Calu3 (cell line): ENCODE data around the gene ARID1B. TPM values are rescaled to one million over a fixed set of nuclear protein-coding genes. Genes with fewer than 3 reads are reported as not detected.

Source experiments
- BruUV-seq: library from RNA; stranded (reverse); fragments of 400-500 nt; replicated peaks from 2 replicates; lab custom pipeline; 2021; lab: Mats Ljungman, UMichigan
- CTCF ChIA-PET: fragments of 300-600 bp; sonication (Branson Sonifier 250); formaldehyde crosslinking; loops from one replicate; lab custom pipeline; 2022; ENCODE audit warnings: antibody characterized with exemption; lab: Charles Lee
- DNase-seq: peaks from one replicate; pipeline ENCODE4 v3.0.0; 2022
- H3K27ac Mint-ChIP-seq: one replicate; pipeline ENCODE4 v1.8.0; 2022; ENCODE audit warnings: mixed read lengths; ENCODE audit not compliant: unreplicated experiment
- H3K27me3 Mint-ChIP-seq: one replicate; pipeline ENCODE4 v1.8.0; 2022; ENCODE audit warnings: mixed read lengths; ENCODE audit not compliant: unreplicated experiment
- H3K36me3 Mint-ChIP-seq: one replicate; pipeline ENCODE4 v1.8.0; 2022; ENCODE audit warnings: mild to moderate bottlenecking, moderate library complexity, mixed read lengths; ENCODE audit not compliant: insufficient read depth, unreplicated experiment
- H3K4me1 Mint-ChIP-seq: one replicate; pipeline ENCODE4 v1.8.0; 2022; ENCODE audit warnings: mild to moderate bottlenecking, low read depth, mixed read lengths; ENCODE audit not compliant: unreplicated experiment
- H3K4me3 Mint-ChIP-seq: one replicate; pipeline ENCODE4 v1.8.0; 2022; ENCODE audit warnings: mild to moderate bottlenecking, low read depth, moderate library complexity, mixed read lengths; ENCODE audit not compliant: unreplicated experiment
- H3K9me3 Mint-ChIP-seq: one replicate; pipeline ENCODE4 v1.8.0; 2022; ENCODE audit warnings: low read depth, mixed read lengths; ENCODE audit not compliant: unreplicated experiment
- intact Hi-C: fragments of 100-400 bp; cut with micrococcal nuclease; formaldehyde crosslinking; loops from one replicate; pipeline ENCODE4 v1.10.0; 2022; ENCODE audit not compliant: unreplicated experiment
- total RNA-seq: library from RNA; stranded (reverse); gene quantifications from 2 replicates; pipeline ENCODE4 v1.2.3, GENCODE V29; 2022
- TF ChIP-seq, protein P1 (sequence below): fragments of 200-600 bp; IDR thresholded peaks from one replicate; pipeline ENCODE4 v1.8.0; 2022; ENCODE audit warnings: antibody characterized with exemption; ENCODE audit not compliant: unreplicated experiment

Gene ARID1B
- total RNA-seq, 1 experiment from 2014 or later: 53.5 TPM

DNA sequence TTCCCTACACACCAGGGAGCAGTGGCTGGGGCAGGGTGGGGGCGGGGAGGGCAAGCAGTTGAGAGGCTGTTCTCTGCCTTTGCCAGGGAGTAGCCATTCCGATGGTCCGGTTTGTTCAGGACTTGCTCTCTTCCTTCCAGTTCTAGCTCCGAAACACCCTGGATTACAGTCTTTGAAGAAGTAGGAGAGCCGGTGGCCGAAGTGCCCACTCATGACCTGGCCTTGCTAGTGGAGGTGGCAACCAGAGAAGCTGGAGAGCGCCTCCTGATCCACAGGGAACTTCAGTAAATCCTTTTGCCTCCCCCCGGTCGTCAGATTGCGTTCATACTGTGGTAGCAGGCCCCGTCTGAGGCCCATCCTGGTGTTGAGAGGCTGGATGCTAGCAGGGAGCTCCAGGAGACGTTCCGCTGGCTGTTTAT, 92.8 kb downstream of the ARID1B start:
- intact Hi-C loops: no loop called here
- no peaks in the 10 kb centered on the region for H3K9me3 Mint-ChIP-seq
- no peak overlapping the region for H3K4me3 Mint-ChIP-seq

DNA sequence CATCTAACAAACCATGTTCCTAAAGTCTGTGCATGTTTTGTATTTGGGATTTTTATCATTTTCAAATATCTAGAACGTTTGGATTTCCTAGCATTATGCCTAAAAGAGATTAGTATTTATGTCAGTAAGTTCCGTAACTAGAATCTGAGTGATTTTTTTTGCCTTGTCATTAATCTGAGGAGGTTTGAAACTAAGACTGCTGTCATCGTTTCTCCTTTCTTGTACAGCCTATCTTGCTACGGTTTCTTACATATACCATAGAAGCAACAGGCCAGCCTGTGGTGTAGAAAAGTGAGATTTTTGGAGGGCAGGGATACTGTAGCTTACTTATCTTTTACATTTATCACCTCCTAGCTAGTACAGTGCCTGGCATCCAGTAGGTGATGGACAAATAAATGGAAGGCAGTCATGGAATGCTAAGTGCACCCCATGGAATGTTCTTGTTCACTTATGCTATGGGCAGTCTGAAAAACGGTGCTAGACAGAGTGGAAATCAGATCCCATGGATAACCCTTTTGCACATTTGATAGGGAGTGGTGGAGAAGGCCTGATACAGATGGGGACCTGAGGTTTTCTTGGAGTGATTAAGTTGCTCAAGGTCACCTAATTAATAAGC, 93.9 kb downstream of the ARID1B start:
- H3K4me3 Mint-ChIP-seq: no peak overlapping the region

More for the DNA sequence above, 92.8 kb downstream of the ARID1B start:
- Mint-ChIP-seq H3K27ac (no peak overlapping the region), H3K27me3 (no peaks in the 10 kb centered on the region), H3K36me3 (peaks cover 4% of the 10 kb centered on the region), H3K4me1 (peaks cover 6% of the 10 kb centered on the region)
- CTCF ChIA-PET: no interaction called here
- DNase-seq: no peak
- TF ChIP-seq, protein P1, sequence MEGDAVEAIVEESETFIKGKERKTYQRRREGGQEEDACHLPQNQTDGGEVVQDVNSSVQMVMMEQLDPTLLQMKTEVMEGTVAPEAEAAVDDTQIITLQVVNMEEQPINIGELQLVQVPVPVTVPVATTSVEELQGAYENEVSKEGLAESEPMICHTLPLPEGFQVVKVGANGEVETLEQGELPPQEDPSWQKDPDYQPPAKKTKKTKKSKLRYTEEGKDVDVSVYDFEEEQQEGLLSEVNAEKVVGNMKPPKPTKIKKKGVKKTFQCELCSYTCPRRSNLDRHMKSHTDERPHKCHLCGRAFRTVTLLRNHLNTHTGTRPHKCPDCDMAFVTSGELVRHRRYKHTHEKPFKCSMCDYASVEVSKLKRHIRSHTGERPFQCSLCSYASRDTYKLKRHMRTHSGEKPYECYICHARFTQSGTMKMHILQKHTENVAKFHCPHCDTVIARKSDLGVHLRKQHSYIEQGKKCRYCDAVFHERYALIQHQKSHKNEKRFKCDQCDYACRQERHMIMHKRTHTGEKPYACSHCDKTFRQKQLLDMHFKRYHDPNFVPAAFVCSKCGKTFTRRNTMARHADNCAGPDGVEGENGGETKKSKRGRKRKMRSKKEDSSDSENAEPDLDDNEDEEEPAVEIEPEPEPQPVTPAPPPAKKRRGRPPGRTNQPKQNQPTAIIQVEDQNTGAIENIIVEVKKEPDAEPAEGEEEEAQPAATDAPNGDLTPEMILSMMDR: no peak
- BruUV-seq: no TSS peak

DNA sequence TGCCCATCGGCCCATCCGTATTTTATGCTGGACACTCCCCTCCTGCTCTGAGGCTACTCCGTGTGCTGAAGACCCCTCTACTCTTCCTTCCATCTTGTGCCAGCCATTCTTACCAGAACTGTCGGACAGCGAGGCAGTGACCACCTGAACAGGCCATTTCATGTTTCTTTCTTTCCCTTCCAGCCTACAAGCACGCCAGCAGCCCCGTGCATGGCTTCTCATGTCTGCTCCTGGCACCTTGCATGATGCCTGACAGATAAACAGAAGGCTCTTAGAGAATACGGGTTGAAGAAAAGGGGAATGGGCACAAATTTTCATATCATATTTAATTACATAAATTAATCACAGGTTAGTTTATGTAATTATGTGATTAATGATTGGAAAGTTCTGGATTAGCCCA, 95.7 kb downstream of the ARID1B start:
- no peak overlapping the region for H3K27ac Mint-ChIP-seq

More for the DNA sequence above, 93.9 kb downstream of the ARID1B start:
- no peak for DNase-seq
- Mint-ChIP-seq H3K9me3 (no peaks in the 10 kb centered on the region), H3K27ac (no peak overlapping the region), H3K27me3 (no peaks in the 10 kb centered on the region), H3K4me1 (peaks cover 2% of the 10 kb centered on the region), H3K36me3 (peaks cover 4% of the 10 kb centered on the region)
- intact Hi-C loops: no loop called here
- CTCF ChIA-PET: no interaction called here
- no TSS peak for BruUV-seq
- TF ChIP-seq, protein P1: no peak

DNA sequence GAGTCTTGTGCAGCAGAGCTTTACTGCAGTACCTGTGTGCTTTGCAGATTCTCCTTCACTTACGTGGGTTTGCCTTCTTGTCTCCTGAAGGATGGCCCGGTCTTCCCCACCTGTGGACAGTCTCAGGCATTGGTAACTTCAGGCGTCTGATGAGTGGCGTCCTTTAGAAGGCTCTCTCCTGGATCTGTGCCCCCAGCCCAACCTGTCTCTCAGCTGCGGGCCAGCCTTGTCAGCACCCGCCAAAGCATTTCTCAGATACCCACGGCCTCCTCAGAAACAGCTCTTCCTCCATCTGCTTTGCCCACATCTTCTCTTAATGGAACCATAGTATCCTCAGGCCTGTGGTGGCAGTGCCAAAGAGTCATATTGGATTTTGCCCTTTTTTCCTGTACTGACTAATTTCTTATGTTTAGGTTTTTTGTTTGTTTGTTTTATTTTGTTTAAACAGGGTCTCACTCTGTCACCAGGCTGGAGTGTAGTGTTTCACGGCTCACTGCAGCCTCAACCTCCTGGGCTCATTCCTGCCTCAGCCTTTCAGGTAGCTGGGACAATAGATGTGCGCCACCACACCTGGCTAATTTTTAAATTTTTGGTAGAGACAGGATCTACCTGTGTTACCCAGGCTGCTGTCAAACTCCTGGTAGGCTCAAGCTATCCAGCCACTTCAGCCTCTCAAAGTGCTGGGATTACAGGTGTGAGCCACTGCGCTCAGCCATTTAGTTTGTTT, 96.6 kb downstream of the ARID1B start:
- CTCF ChIA-PET: no interaction called here
- no TSS peak for BruUV-seq
- no peaks in the 10 kb centered on the region for H3K27me3 Mint-ChIP-seq
- H3K27ac Mint-ChIP-seq: no peak overlapping the region
- TF ChIP-seq, protein P1: no peak
- no peaks in the 10 kb centered on the region for H3K4me1 Mint-ChIP-seq
- no peaks in the 10 kb centered on the region for H3K9me3 Mint-ChIP-seq
- no peak for DNase-seq
- peaks cover 4% of the 10 kb centered on the region for H3K36me3 Mint-ChIP-seq
- no peak overlapping the region for H3K4me3 Mint-ChIP-seq
- intact Hi-C loops: no loop called here

More for the DNA sequence above, 95.7 kb downstream of the ARID1B start:
- DNase-seq: no peak
- TF ChIP-seq, protein P1: no peak
- CTCF ChIA-PET: no interaction called here
- Mint-ChIP-seq H3K4me3 (no peak overlapping the region), H3K27me3 (no peaks in the 10 kb centered on the region), H3K9me3 (no peaks in the 10 kb centered on the region), H3K4me1 (no peaks in the 10 kb centered on the region), H3K36me3 (peaks cover 4% of the 10 kb centered on the region)
- intact Hi-C loops: no loop called here
- BruUV-seq: no TSS peak
